Testis (tissue), 3 donors: Measurements from ENCODE around the gene CHKA. TPM values are rescaled to one million over a fixed set of nuclear protein-coding genes. Genes with fewer than 3 reads are reported as not detected.

Source experiments
- DNase-seq: peaks from one replicate; pipeline ENCODE4 v3.0.0-alpha.2; 2019
- H3K27ac ChIP-seq, 2 donors: fragments of 200-600 bp; sonication (generic); one replicate each; pipeline ENCODE4 v1.5.1; 2019
- H3K27me3 ChIP-seq: fragments of 200-600 bp; sonication (generic); one replicate; pipeline ENCODE4 v1.5.1; 2019
- H3K36me3 ChIP-seq: fragments of 200-600 bp; sonication (generic); one replicate; pipeline ENCODE4 v1.5.1; 2017; ENCODE audit warnings: low read depth; ENCODE audit errors: missing control alignments
- H3K4me1 ChIP-seq: fragments of 200-600 bp; sonication (generic); one replicate; pipeline ENCODE4 v1.5.1; 2019
- H3K4me3 ChIP-seq, 2 donors: fragments of 200-600 bp; sonication (generic); one replicate each; pipeline ENCODE4 v1.5.1; 2017 to 2019
- H3K9me3 ChIP-seq: fragments of 200-600 bp; sonication (generic); one replicate; pipeline ENCODE4 v1.5.1; 2017
- CTCF ChIP-seq, 3 experiments: fragments of 450-650 bp in 2 of 3; fragments of 200-600 bp in 1 of 3; sonication (generic) in 1 of 3; IDR thresholded peaks; one replicate each; pipeline ENCODE4 v1.5.1; 2016 to 2019; ENCODE audit warnings: antibody characterized with exemption in 3 of 3, mild to moderate bottlenecking in 2 of 3, moderate library complexity in 1 of 3
- POLR2A ChIP-seq: fragments of 450-650 bp; IDR thresholded peaks from one replicate; pipeline ENCODE4 v1.6.1; 2017; ENCODE audit warnings: antibody characterized with exemption, mild to moderate bottlenecking, moderate library complexity
- WGBS, 2 donors: methylation state at CpG; one replicate each; pipeline ENCODE4 v1.1.5; 2018; 5-methylcytosine and 5-hydroxymethylcytosine counted together
- intact Hi-C: fragments of 100-400 bp; cut with DNase I; formaldehyde crosslinking; loops from one replicate; pipeline ENCODE4 v1.15.1; 2023; ENCODE audit warnings: low total_unique reads
- polyA plus RNA-seq: library from polyadenylated mRNA; stranded (reverse); fragments of 350-450 nt; fragmentation: Illumina TruSeq; extraction: RNeasy Lipid Tissue Mini Kit (QIAGEN cat#74804); gene quantifications from one replicate; pipeline ENCODE4 v1.2.3, GENCODE V29; 2014; ENCODE audit warnings: low read depth, low replicate concordance; ENCODE audit not compliant: insufficient read depth
- total RNA-seq, 2 donors: library from RNA; depleted of rRNA; stranded (reverse); fragments of >200 nt; gene quantifications; one replicate each; pipeline ENCODE4 v1.2.3, GENCODE V29; 2016

The CHKA gene
- total and polyA plus RNA-seq, 3 donors from 2014 or later, result 145 to 200 (median 180) TPM

GRCh38 chr11:68044898-68045351 lies 76.3 kb downstream of the CHKA start:
- 92 to 100% methylated on average over 6 to 18 of the region's 18 CpGs for WGBS, 2 donors

DNA sequence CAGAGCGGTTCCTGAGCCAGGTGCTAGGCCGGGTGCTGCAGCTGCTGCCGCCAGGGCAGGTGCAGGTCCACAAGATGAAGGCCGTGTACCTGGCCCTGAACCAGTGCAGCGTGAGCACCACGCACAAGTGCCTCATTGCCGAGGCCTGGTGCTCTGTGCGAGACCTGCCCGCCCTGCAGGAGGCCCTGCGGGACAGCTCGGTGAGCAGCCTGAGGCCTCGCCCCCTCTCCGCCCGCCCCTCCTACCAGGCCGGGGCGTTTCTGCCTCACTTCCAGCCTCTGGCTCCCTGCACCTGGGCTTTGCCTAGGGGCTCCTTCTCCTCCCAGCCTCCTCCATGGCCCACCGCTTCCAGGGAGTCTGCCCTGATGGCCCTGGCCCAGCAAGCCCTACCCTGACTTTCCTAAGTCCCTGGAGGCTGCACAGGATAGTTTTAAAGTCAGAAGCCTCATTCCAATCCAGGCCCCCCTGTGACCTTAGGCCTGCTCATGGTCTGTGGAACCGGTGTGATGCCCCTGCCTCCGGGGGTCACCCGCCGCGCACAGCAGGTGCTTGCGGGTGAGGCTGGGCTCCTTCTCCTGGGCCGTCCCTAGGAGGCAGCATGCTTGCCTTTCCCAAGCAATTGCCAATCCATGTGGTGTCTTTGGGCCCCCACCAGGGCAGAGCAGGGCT lies 76.9 kb downstream of the CHKA start:
- no peak for DNase-seq
- Histone ChIP-seq H3K4me1 (peaks cover 9% of the 10 kb centered on the region), H3K27me3 (no peaks in the 10 kb centered on the region), H3K4me3 (no peak overlapping the region), H3K27ac (no peak overlapping the region), H3K9me3 (no peaks in the 10 kb centered on the region), H3K36me3 (no peaks in the 10 kb centered on the region)
- intact Hi-C loops, result no loop called here
- TF ChIP-seq CTCF (IDR thresholded peaks at IDR 0.05), result no peak
- TF ChIP-seq POLR2A, result no peak
- 82 to 89% methylated on average over 11 to 24 of the region's 24 CpGs for WGBS, 2 donors

More at GRCh38 chr11:68044898-68045351, 76.3 kb downstream of the CHKA start:
- no peaks in the 10 kb centered on the region for H3K27me3 ChIP-seq
- H3K4me1 ChIP-seq, result peaks cover 3% of the 10 kb centered on the region
- intact Hi-C loops, result no loop called here
- no peak for TF ChIP-seq CTCF (IDR thresholded peaks at IDR 0.05)
- TF ChIP-seq POLR2A, result no peak
- no peaks in the 10 kb centered on the region for H3K36me3 ChIP-seq
- no peak for DNase-seq
- no peak overlapping the region for H3K27ac ChIP-seq
- H3K9me3 ChIP-seq, result no peaks in the 10 kb centered on the region
- no peak overlapping the region for H3K4me3 ChIP-seq

- H3K27me3 ChIP-seq, result no peaks in the 10 kb centered on the region
- intact Hi-C loops, result no loop called here
- no peak overlapping the region for H3K27ac ChIP-seq
- 76 to 88% methylated on average over 25 to 36 of the region's 36 CpGs for WGBS, 2 donors
- H3K4me3 ChIP-seq, result no peak overlapping the region
- no peaks in the 10 kb centered on the region for H3K9me3 ChIP-seq
- DNase-seq, result no peak
- TF ChIP-seq POLR2A (no peak), CTCF (IDR thresholded peaks at IDR 0.05) (no peak)
- H3K4me1 ChIP-seq, result peaks cover 12% of the 10 kb centered on the region
- H3K36me3 ChIP-seq, result no peaks in the 10 kb centered on the region
Observed at GRCh38 chr11:68043349-68044144, 77.6 kb downstream of the CHKA start.

- no peaks in the 10 kb centered on the region for H3K9me3 ChIP-seq
- intact Hi-C loops, result no loop called here
- H3K4me1 ChIP-seq, result peaks cover 17% of the 10 kb centered on the region
- WGBS, 2 donors, result 83 to 84% methylated on average over 7 of the region's 8 CpGs
- no peaks in the 10 kb centered on the region for H3K27me3 ChIP-seq
- DNase-seq, result no peak
- no peaks in the 10 kb centered on the region for H3K36me3 ChIP-seq
- H3K27ac ChIP-seq, result no peak overlapping the region
- no peak for TF ChIP-seq POLR2A
- no peak for TF ChIP-seq CTCF (IDR thresholded peaks at IDR 0.05)
- no peak overlapping the region for H3K4me3 ChIP-seq
Observed at GRCh38 chr11:68043029-68043348, 78.2 kb downstream of the CHKA start.
